Measurements from ENCODE around the gene TPBGL.

Gene TPBGL

GRCh38 chr11:75283391-75283931 is 42.9 kb downstream of the TPBGL start:
- TF ChIP-seq MAX (IDR thresholded peaks at IDR 0.05) (no peak), CREB1 (IDR thresholded peaks at IDR 0.05; ENCODE audit: low read depth) (no peak), RAD21 (IDR thresholded peaks at IDR 0.05; ENCODE audit: low read depth) (no peak), TEAD4 (IDR thresholded peaks at IDR 0.05) (no peak), FOXM1 (IDR thresholded peaks at IDR 0.05; ENCODE audit: borderline replicate concordance, low read depth) (no peak), YY1 (IDR thresholded peaks at IDR 0.05; ENCODE audit: low read depth) (no peak), TAF1 (IDR thresholded peaks at IDR 0.05; ENCODE audit: low read depth) (no peak), REST (IDR thresholded peaks at IDR 0.05; ENCODE audit: low read depth) (no peak), TCF12 (IDR thresholded peaks at IDR 0.05; ENCODE audit: low read depth) (no peak), ZBTB7A (IDR thresholded peaks at IDR 0.05; ENCODE audit: low read depth) (no peak), USF1 (IDR thresholded peaks at IDR 0.05) (no peak), EP300 (IDR thresholded peaks at IDR 0.05; ENCODE audit: borderline replicate concordance) (no peak), EGR1 (IDR thresholded peaks at IDR 0.05) (no peak), NFIC (IDR thresholded peaks at IDR 0.05) (no peak), CEBPB (IDR thresholded peaks at IDR 0.05) (no peak)

- no peak for TF ChIP-seq EP300 (IDR thresholded peaks at IDR 0.05; ENCODE audit: borderline replicate concordance)
- TF ChIP-seq USF1 (IDR thresholded peaks at IDR 0.05): no peak
- no peak for TF ChIP-seq REST (IDR thresholded peaks at IDR 0.05; ENCODE audit: low read depth)
- TF ChIP-seq TCF12 (IDR thresholded peaks at IDR 0.05; ENCODE audit: low read depth): no peak
- no peak for TF ChIP-seq ZBTB7A (IDR thresholded peaks at IDR 0.05; ENCODE audit: low read depth)
- TF ChIP-seq CREB1 (IDR thresholded peaks at IDR 0.05; ENCODE audit: low read depth): no peak
- TF ChIP-seq YY1 (IDR thresholded peaks at IDR 0.05; ENCODE audit: low read depth): no peak
- TF ChIP-seq EGR1 (IDR thresholded peaks at IDR 0.05): no peak
- TF ChIP-seq TAF1 (IDR thresholded peaks at IDR 0.05; ENCODE audit: low read depth): no peak
- no peak for TF ChIP-seq TEAD4 (IDR thresholded peaks at IDR 0.05)
- no peak for TF ChIP-seq MAX (IDR thresholded peaks at IDR 0.05)
- no peak for TF ChIP-seq CEBPB (IDR thresholded peaks at IDR 0.05)
- no peak for TF ChIP-seq NFIC (IDR thresholded peaks at IDR 0.05)
- no peak for TF ChIP-seq RAD21 (IDR thresholded peaks at IDR 0.05; ENCODE audit: low read depth)
- no peak for TF ChIP-seq FOXM1 (IDR thresholded peaks at IDR 0.05; ENCODE audit: borderline replicate concordance, low read depth)
Measured at GRCh38 chr11:75285776-75286360, 45.3 kb downstream of the TPBGL start.

- TF ChIP-seq NFIC (IDR thresholded peaks at IDR 0.05) (no peak), REST (IDR thresholded peaks at IDR 0.05; ENCODE audit: low read depth) (no peak), EP300 (IDR thresholded peaks at IDR 0.05; ENCODE audit: borderline replicate concordance) (no peak), TEAD4 (IDR thresholded peaks at IDR 0.05) (no peak), CEBPB (IDR thresholded peaks at IDR 0.05) (no peak), ZBTB7A (IDR thresholded peaks at IDR 0.05; ENCODE audit: low read depth) (no peak), MAX (IDR thresholded peaks at IDR 0.05) (no peak), CREB1 (IDR thresholded peaks at IDR 0.05; ENCODE audit: low read depth) (no peak), YY1 (IDR thresholded peaks at IDR 0.05; ENCODE audit: low read depth) (no peak), RAD21 (IDR thresholded peaks at IDR 0.05; ENCODE audit: low read depth) (no peak), EGR1 (IDR thresholded peaks at IDR 0.05) (no peak), TCF12 (IDR thresholded peaks at IDR 0.05; ENCODE audit: low read depth) (no peak), USF1 (IDR thresholded peaks at IDR 0.05) (no peak), TAF1 (IDR thresholded peaks at IDR 0.05; ENCODE audit: low read depth) (no peak), FOXM1 (IDR thresholded peaks at IDR 0.05; ENCODE audit: borderline replicate concordance, low read depth) (no peak)
Measured at GRCh38 chr11:75286826-75287465, 46.4 kb downstream of the TPBGL start.

Measured in Ishikawa (cell line).